Naive B cell (primary cell): ENCODE measurements around the gene TMEM52. TPM values are rescaled to one million over a fixed set of nuclear protein-coding genes. Genes with fewer than 3 reads are reported as not detected.

Experiments used
- ATAC-seq, 2 donors: fragments of 150-1000 bp; cut with Tn5 transposase; 2 replicates each; pipeline ENCODE4 v1.10.0; 2021; ENCODE audit warnings: low read depth in 2 of 2, mild to moderate bottlenecking in 2 of 2, moderate library complexity in 2 of 2
- DNase-seq: peaks from one replicate; pipeline ENCODE4 v3.0.0; 2022
- H3K27ac Mint-ChIP-seq, 6 donors: one replicate each; pipeline ENCODE4 v1.8.0; 2020 to 2022; ENCODE audit warnings: mild to moderate bottlenecking in 6 of 6, mixed read lengths in 6 of 6, moderate library complexity in 5 of 6, inconsistent platforms in 2 of 6
- H3K27me3 Mint-ChIP-seq, 3 donors: one replicate each; pipeline ENCODE4 v1.8.0; 2021 to 2022; ENCODE audit warnings: mixed read lengths in 3 of 3, mild to moderate bottlenecking in 1 of 3
- H3K36me3 Mint-ChIP-seq, 2 donors: one replicate each; pipeline ENCODE4 v1.8.0; 2020 to 2022; ENCODE audit warnings: mixed read lengths in 2 of 2, inconsistent platforms in 1 of 2, mild to moderate bottlenecking in 1 of 2
- H3K4me1 Mint-ChIP-seq, 3 donors: one replicate each; pipeline ENCODE4 v1.8.0; 2020 to 2022; ENCODE audit warnings: mixed read lengths in 3 of 3, inconsistent platforms in 1 of 3, mild to moderate bottlenecking in 1 of 3, moderate library complexity in 1 of 3
- H3K4me3 Mint-ChIP-seq, 8 donors: one replicate each; pipeline ENCODE4 v1.8.0; 2020 to 2022; ENCODE audit warnings: mild to moderate bottlenecking in 8 of 8, mixed read lengths in 8 of 8, moderate library complexity in 8 of 8, inconsistent platforms in 2 of 8
- H3K9me3 Mint-ChIP-seq, 7 donors: one replicate each; pipeline ENCODE4 v1.8.0; 2020 to 2022; ENCODE audit warnings: mixed read lengths in 7 of 7, mild to moderate bottlenecking in 5 of 7, inconsistent platforms in 2 of 7, moderate library complexity in 1 of 7
- polyA plus RNA-seq, 6 donors: library from polyadenylated mRNA; unstranded; fragments of 300-500 nt; fragmentation: Illumina TruSeq; gene quantifications; one replicate each; pipeline ENCODE4 v1.2.3, GENCODE V29; 2021; ENCODE audit warnings: low read depth in 6 of 6

Gene TMEM52
- polyA plus RNA-seq, 6 donors from 2014 or later, result 0.28 to 0.31 TPM; not detected in 4

DNA sequence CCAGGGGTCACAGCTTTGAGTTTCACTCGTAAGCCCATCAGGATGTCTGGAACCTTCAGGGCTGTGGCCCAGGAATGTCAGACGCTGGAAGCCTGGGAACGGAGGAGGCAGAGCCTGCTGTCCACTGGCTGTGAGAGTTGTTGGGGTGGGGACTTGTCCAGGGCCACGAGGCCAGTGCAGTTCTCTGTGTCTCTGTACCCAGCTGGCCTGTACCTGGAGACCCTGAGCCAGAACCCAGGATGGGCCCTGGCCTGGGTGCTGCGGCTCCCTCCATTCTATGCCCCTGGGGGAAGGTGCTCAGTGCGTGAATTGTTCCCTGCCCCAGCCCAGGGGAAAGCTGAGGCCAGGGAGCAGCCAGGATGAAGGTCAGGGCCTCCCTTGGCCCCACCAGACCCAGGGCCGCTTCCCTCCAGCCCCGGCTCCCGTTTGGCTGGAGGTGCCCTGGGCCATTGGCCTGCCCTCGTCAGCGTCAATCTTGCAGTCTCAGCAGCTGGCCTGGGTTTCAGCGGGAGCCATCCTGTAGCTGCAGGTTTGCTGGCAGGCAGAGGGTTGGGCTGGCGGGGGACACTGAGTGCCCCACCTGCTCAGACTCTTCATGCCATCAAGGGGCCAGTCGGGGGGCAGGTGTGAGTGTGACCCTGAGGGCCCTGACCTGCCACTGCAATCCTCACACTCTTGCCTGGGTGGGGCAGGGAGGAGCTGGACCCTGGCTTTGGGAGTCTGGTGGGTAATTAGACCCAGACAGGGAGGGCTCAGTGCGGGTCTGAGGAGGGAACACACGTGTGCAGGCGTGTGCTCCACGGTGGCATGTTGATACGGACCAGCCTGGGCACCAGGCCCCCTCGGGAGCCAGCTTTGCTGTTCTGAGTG, 4.7 kb downstream of the TMEM52 start:
- no peaks in the 10 kb centered on the region for H3K36me3 Mint-ChIP-seq
- ATAC-seq (no peak), DNase-seq (no peak)
- H3K27ac Mint-ChIP-seq, result no peak overlapping the region
- H3K4me1 Mint-ChIP-seq, result peaks cover 8 to 14% (median 11%) of the 10 kb centered on the region in 3 donors
- H3K4me3 Mint-ChIP-seq, result no peak overlapping the region
- peaks cover 0 to 8% (median 5%) of the 10 kb centered on the region in 3 donors for H3K27me3 Mint-ChIP-seq
- H3K9me3 Mint-ChIP-seq, result peaks cover 0 to under 1% (median 0%) of the 10 kb centered on the region in 7 donors

DNA sequence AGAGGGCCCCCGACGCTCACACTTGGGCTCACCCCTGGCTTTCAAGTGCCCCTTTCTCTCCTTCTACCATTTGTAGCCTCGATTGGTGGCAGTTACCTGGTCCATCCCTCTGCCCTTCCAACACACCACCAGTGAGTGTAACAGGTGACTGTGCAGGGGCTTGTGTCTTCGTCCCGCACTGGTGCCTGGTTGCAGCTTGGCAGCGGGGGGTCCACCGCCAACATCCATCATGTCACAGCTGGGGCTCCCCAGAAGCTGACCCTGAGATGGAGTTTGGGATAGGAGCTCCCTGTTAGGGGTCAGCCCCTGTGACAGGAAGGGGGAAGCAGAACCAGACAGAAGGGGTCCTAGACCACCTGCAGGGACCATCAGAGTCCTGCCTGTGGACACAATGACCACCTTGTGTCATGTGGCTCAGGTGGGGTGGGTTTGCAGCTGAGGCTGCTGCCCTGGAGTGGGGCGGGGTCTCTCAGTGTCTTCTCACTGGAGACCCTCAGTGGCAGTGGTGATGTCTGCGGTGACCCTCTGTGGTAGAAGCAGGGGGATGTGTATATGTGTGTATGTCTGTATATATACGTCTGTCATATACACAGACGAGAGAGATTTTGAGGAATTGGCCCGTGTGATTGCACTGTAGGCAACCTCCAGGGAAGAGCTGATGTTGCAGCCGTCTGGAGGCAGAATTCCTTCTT, 7.6 kb downstream of the TMEM52 start:
- no peaks in the 10 kb centered on the region for H3K36me3 Mint-ChIP-seq
- DNase-seq, result no peak
- H3K9me3 Mint-ChIP-seq, result no peaks in the 10 kb centered on the region
- H3K4me3 Mint-ChIP-seq, result peak overlapping the region in 5 of 8 donors; percentile 34 to 78 (median 35)
- ATAC-seq, result no peak
- H3K4me1 Mint-ChIP-seq, result peaks cover 8 to 19% (median 13%) of the 10 kb centered on the region in 3 donors
- H3K27ac Mint-ChIP-seq, result peak overlapping the region in 4 of 6 donors; percentile 44 to 94 (median 68)
- peaks cover 0 to 8% (median 5%) of the 10 kb centered on the region in 3 donors for H3K27me3 Mint-ChIP-seq

DNA sequence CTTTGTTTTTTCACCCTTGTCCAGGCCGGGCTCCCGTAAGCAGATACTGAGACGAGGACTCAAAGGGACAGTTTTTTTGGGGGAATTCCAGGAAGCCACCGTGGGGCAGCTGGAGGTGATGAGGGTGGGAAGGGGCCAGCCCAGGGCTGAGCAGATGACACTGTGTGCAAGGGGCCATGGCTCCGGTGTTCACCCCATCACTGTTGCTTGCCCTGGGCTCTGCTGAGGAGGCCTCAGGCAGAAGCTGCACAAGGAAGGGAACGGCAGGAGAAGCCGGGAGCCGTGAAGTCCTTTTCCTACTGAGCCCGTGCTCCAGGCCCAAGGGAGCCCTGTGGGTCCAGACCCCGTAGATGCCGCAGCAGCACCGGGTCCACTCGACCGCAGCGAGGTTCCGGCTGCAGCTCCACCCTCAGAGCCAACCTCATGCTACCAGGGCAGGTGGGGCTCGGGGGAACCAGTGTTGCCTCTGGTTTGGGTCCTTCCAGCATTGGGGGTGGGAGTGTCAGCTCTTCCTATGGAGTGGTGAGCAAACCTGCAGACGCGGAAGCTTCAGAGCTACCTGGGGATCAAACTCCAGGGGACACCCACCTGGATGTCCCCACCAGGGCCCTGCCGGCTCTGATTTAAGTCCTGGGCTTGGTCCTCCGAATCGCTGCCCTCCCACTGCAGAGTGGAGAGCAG, 8.3 kb downstream of the TMEM52 start:
- peak overlapping the region in 3 of 6 donors; percentile 44 to 80 (median 75) for H3K27ac Mint-ChIP-seq
- peak overlapping the region; percentile 81 to 94 (median 89) for H3K4me3 Mint-ChIP-seq

DNA sequence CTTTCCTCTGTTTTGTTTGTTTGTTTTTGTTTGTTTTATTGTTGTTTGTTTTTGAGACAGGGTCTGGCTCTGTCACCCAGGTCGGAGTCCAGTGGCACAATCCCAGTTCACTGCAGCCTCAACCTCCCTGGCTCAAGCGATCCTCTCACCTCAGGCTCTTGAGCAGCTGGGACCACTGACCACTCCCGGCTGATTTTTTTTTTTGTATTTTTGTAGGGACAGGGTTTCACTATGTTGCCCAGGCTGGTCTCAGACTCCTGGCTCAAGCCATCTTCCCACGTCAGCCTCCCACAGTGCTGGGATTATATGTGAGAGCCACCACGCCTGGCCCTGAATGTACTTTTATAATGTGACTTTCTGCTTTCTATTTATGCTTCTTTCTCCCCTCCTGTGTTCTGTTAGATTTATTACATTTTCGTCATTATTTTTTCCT, 9.0 kb downstream of the TMEM52 start:
- ATAC-seq (no peak), DNase-seq (no peak)
- peaks cover 14 to 26% (median 19%) of the 10 kb centered on the region in 3 donors for H3K4me1 Mint-ChIP-seq
- peak overlapping the region; percentile 66 to 84 (median 79) for H3K27ac Mint-ChIP-seq
- peak overlapping the region; percentile 81 to 94 (median 89) for H3K4me3 Mint-ChIP-seq
- H3K9me3 Mint-ChIP-seq, result no peaks in the 10 kb centered on the region
- no peaks in the 10 kb centered on the region for H3K36me3 Mint-ChIP-seq
- H3K27me3 Mint-ChIP-seq, result peaks cover 0 to 8% (median 0%) of the 10 kb centered on the region in 3 donors

More for the DNA sequence above, 8.3 kb downstream of the TMEM52 start:
- Mint-ChIP-seq H3K4me1 (peaks cover 14 to 26% (median 19%) of the 10 kb centered on the region in 3 donors), H3K9me3 (no peaks in the 10 kb centered on the region), H3K36me3 (no peaks in the 10 kb centered on the region), H3K27me3 (peaks cover 0 to 8% (median 0%) of the 10 kb centered on the region in 3 donors)
- ATAC-seq (no peak), DNase-seq (no peak)

DNA sequence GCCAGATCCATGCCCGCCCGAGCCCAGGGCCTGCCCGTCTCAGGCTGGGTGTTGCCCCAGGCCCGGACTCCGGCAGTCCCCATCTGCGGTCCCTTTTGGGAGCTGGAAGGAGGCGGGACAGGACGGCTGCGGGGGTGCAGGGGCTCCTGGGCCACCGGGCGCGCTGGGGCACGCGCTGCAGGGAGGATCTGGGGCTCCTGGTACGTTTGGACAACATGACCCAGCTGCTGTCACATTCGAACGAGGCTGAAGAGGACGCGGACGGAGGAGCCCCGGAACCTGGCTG, 10.6 kb downstream of the TMEM52 start:
- H3K4me1 Mint-ChIP-seq, result peaks cover 14 to 24% (median 19%) of the 10 kb centered on the region in 3 donors
- no peaks in the 10 kb centered on the region for H3K9me3 Mint-ChIP-seq
- peaks cover 0 to 2% (median 0%) of the 10 kb centered on the region in 3 donors for H3K27me3 Mint-ChIP-seq
- ATAC-seq (no peak), DNase-seq (no peak)
- peak overlapping the region in 7 of 8 donors; percentile 44 to 91 (median 69) for H3K4me3 Mint-ChIP-seq
- no peaks in the 10 kb centered on the region for H3K36me3 Mint-ChIP-seq
- peak overlapping the region in 2 of 6 donors; percentile 78 to 96 for H3K27ac Mint-ChIP-seq

DNA sequence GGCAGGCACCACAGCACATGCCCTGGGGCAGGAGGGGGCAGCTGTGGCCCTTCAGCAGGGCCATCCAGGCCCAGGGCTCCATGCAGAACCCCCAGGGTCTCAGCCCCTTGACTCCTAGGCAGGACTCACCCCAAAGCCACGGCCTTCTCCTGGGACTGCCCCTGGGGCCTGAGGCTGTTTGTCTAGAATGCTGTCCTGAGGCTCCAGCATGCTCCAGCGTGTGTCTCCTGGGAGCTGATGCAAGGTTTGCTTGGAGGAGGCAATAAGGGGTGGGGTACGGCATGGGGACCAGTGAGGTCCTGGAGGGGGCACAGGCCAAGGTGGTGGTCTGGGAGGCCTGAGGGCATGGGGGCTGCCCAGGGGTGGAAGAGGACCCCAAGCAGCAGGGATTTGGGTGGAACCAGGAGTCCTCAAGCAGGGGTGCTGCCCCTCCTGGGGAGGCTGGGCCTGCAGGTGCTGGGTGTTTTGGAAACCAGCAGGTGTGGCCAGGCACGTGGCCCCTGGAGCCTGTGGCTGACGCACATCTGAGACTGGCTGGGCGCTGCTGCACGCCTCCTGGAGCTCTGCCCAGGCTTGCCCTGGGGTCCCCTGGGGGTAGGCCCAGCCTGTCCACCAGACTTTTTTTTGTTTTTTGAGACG, 11.9 kb downstream of the TMEM52 start:
- H3K9me3 Mint-ChIP-seq, result no peaks in the 10 kb centered on the region
- peaks cover 17 to 25% (median 21%) of the 10 kb centered on the region in 3 donors for H3K4me1 Mint-ChIP-seq
- H3K36me3 Mint-ChIP-seq, result no peaks in the 10 kb centered on the region
- ATAC-seq (peak; percentile 12 to 33), DNase-seq (peak; percentile 63)
- H3K27ac Mint-ChIP-seq, result peak overlapping the region in 5 of 6 donors; percentile 74 to 96 (median 78)
- peak overlapping the region in 6 of 8 donors; percentile 47 to 81 (median 72) for H3K4me3 Mint-ChIP-seq
- H3K27me3 Mint-ChIP-seq, result no peaks in the 10 kb centered on the region

DNA sequence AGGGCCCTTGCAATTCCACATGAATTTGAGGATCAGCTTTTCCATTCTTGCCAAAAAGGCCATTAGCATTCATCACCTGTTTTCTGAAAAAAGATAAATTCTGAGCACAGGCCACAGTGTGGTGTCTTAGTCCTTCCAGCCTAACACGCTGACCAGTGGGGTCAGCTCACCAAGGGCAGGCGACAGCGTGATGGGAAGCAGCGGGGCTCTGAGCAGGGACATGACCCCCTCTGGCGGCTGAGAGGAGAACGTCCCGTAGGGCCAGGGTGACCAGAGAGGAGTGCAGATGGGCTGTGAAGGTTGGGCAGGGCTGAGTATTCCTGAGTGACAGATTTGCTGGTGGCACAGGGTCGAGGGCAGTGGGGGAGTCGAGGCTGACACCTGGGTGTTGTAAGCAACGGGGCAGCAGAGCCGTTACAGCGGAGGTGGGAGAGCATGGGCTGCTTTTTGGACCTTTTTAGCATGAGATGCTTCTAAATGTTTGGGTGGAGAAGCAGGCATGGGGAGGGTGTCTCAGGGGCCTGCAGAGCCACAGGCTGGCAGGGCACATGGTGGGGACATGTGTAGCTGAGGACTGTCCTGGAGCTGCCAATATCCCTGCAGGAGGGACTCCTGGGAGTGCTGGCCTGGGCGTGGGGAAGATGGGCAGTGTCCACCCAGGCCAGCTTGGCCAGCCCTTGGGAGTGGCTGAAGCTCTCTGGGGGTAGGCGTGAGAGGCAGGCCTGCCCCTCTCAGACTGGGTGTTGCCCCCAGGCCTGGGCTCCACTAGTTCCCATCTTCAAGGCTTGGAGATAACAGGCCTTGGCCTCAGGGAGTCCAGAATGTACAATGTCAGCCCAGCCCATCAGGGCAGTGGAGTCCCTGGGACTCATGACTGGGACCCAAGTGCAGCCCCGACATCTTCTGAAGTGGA, 12.6 kb downstream of the TMEM52 start:
- peak overlapping the region; percentile 1 to 96 (median 81) for H3K27ac Mint-ChIP-seq
- H3K27me3 Mint-ChIP-seq, result no peaks in the 10 kb centered on the region
- ATAC-seq, result peak; percentile 15 to 18
- peaks cover 17 to 30% (median 25%) of the 10 kb centered on the region in 3 donors for H3K4me1 Mint-ChIP-seq
- DNase-seq, result peak; percentile 65
- peak overlapping the region; percentile 22 to 80 (median 60) for H3K4me3 Mint-ChIP-seq
- no peaks in the 10 kb centered on the region for H3K9me3 Mint-ChIP-seq
- H3K36me3 Mint-ChIP-seq, result no peaks in the 10 kb centered on the region

DNA sequence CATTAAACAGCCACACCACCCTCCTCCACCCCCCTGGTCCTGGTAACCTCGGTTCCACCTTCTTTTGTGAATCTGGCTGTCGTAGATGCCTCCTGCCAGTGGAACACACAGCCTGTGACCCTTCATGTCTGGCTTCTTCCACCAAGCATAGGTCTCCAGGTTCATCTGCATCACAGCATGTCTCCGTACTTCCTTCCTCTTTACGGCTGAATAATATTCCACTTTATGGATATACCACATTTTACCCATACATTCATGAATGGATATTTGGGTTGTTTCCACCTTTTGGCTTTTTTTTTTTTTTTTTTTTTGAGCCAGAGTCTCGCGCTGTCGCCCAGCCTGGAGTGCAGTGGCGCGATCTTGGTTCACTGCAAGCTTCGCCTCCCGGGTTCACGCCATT, 15.9 kb downstream of the TMEM52 start:
- Mint-ChIP-seq H3K36me3 (no peaks in the 10 kb centered on the region), H3K27me3 (no peaks in the 10 kb centered on the region), H3K27ac (peak overlapping the region in 1 of 6 donors; percentile 69), H3K4me1 (peaks cover 21 to 33% (median 30%) of the 10 kb centered on the region in 3 donors), H3K4me3 (no peak overlapping the region), H3K9me3 (peaks cover 0 to 1% (median 0%) of the 10 kb centered on the region in 7 donors)
- DNase-seq (no peak), ATAC-seq (no peak)

DNA sequence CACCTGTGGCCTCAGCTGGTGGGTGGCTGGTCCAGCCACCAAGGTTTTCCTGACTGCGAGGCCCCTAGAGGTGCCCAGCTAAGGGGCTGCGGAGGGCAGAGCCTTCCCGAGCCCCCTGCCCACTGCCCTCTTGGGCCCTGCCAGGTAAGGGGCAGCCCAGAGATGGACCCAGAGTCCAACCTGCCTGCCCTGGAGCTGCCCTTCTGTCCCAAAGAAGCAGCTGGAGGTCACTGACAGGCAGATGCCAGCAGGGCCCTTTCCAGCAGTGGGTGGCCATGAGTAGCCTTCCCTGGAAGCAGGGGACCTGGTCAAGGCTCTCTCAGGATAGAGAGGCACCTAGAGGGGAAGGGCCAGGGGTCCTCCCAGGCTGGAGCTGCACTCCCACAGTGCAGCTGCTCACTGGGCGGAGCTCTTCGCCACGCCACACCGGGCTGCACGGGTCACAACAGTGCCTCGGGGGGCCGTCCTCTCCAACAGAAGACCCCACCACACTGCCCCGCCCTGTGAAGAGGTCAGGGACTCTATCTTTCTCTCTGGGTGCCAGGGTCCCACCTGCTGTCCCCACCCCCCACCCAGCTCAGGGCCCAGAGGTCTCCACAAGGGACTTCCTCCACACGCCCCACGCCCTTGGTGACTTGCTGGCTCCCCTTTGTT, 17.3 kb downstream of the TMEM52 start:
- H3K27ac Mint-ChIP-seq, result no peak overlapping the region
- no peak for DNase-seq
- peaks cover 0 to 1% (median 0%) of the 10 kb centered on the region in 7 donors for H3K9me3 Mint-ChIP-seq
- ATAC-seq, result no peak
- H3K4me3 Mint-ChIP-seq, result peak overlapping the region in 3 of 8 donors; percentile 32 to 66 (median 64)
- peaks cover 26 to 33% (median 32%) of the 10 kb centered on the region in 3 donors for H3K4me1 Mint-ChIP-seq
- H3K27me3 Mint-ChIP-seq, result no peaks in the 10 kb centered on the region
- no peaks in the 10 kb centered on the region for H3K36me3 Mint-ChIP-seq

DNA sequence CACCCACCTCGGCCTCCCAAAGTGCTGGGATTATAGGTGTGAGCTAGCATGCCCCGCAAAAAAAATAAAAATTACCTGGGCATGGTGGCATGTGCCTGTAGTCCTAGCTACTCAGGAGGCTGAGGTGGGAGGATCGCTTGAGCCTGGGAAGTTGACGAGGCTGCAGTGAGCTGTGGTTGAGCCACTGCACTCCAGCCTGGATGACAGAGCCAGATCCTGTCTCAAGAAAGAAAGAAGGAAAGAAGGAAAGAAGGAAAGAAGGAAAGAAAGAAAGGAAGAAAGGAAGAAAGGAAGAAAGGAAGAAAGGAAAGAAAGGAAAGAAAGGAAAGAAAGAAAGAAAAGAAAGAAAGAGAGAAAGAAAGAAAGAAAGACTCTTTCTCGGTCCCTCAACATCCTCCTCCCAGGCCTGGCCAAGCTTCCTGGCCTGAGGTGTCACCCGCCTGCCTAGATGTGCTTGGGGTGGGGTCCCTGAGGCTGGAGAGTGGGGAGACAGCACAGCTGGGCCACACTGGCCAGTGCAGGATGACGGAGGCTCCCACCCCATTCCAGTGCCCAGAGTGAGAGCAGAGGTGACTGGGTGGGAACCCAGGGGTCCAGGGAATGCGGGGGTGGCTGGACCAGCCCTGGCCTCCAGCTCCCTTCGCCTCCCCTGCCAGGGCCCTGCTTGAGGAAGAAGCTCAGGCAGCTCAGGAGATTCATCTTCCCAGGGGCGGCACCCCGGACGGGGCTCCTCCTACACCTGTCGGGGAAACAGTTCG, 18.0 kb downstream of the TMEM52 start:
- Mint-ChIP-seq H3K27me3 (no peaks in the 10 kb centered on the region), H3K27ac (peak overlapping the region in 1 of 6 donors; percentile 43), H3K4me1 (peaks cover 23 to 32% (median 28%) of the 10 kb centered on the region in 3 donors), H3K9me3 (peaks cover 0 to 1% (median 0%) of the 10 kb centered on the region in 7 donors), H3K36me3 (no peaks in the 10 kb centered on the region), H3K4me3 (peak overlapping the region in 1 of 8 donors; percentile 32)
- DNase-seq (no peak), ATAC-seq (no peak)

DNA sequence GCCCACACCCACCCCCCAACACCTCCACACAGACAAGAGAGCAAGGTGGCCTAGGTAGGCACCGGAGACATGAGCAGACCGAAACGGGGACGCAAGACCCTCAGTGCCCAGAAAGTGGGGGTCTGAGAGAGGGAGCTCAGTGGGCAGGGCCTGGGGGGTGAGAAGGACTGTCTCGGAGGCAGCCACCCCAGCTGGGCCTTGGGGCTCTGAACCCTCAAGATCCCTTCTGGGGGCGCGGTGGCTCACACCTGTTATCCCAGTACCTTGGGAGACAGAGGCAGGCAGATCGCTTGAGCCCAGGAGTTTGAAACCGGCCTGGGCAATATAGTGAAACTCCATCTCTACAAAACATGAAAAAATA, 19.1 kb downstream of the TMEM52 start:
- Mint-ChIP-seq H3K27ac (peak overlapping the region in 2 of 6 donors; percentile 44 to 65), H3K9me3 (peaks cover 0 to 1% (median 0%) of the 10 kb centered on the region in 7 donors)
- no peak for ATAC-seq

More for the DNA sequence above, 19.1 kb downstream of the TMEM52 start:
- DNase-seq, result no peak
- Mint-ChIP-seq H3K4me3 (peak overlapping the region in 1 of 8 donors; percentile 65), H3K4me1 (peaks cover 32 to 40% (median 37%) of the 10 kb centered on the region in 3 donors), H3K36me3 (no peaks in the 10 kb centered on the region), H3K27me3 (no peaks in the 10 kb centered on the region)
